Naive B cell (primary cell): ENCODE measurements around the gene NOC3L. TPM values are rescaled to one million over a fixed set of nuclear protein-coding genes. Genes with fewer than 3 reads are reported as not detected.
"Not testable (repeated sequence)": the region's sequence is repeated elsewhere in the genome, so short reads cannot be mapped to it uniquely, and the experiment has no call there.

Source experiments
- ATAC-seq, 2 donors: fragments of 150-1000 bp; cut with Tn5 transposase; 2 replicates each; pipeline ENCODE4 v1.10.0; 2021; ENCODE audit warnings: low read depth in 2 of 2, mild to moderate bottlenecking in 2 of 2, moderate library complexity in 2 of 2
- DNase-seq: peaks from one replicate; pipeline ENCODE4 v3.0.0; 2022
- H3K27ac Mint-ChIP-seq, 6 donors: one replicate each; pipeline ENCODE4 v1.8.0; 2020 to 2022; ENCODE audit warnings: mild to moderate bottlenecking in 6 of 6, mixed read lengths in 6 of 6, moderate library complexity in 5 of 6, inconsistent platforms in 2 of 6
- H3K27me3 Mint-ChIP-seq, 3 donors: one replicate each; pipeline ENCODE4 v1.8.0; 2021 to 2022; ENCODE audit warnings: mixed read lengths in 3 of 3, mild to moderate bottlenecking in 1 of 3
- H3K36me3 Mint-ChIP-seq, 2 donors: one replicate each; pipeline ENCODE4 v1.8.0; 2020 to 2022; ENCODE audit warnings: mixed read lengths in 2 of 2, inconsistent platforms in 1 of 2, mild to moderate bottlenecking in 1 of 2
- H3K4me1 Mint-ChIP-seq, 3 donors: one replicate each; pipeline ENCODE4 v1.8.0; 2020 to 2022; ENCODE audit warnings: mixed read lengths in 3 of 3, inconsistent platforms in 1 of 3, mild to moderate bottlenecking in 1 of 3, moderate library complexity in 1 of 3
- H3K4me3 Mint-ChIP-seq, 8 donors: one replicate each; pipeline ENCODE4 v1.8.0; 2020 to 2022; ENCODE audit warnings: mild to moderate bottlenecking in 8 of 8, mixed read lengths in 8 of 8, moderate library complexity in 8 of 8, inconsistent platforms in 2 of 8
- H3K9me3 Mint-ChIP-seq, 7 donors: one replicate each; pipeline ENCODE4 v1.8.0; 2020 to 2022; ENCODE audit warnings: mixed read lengths in 7 of 7, mild to moderate bottlenecking in 5 of 7, inconsistent platforms in 2 of 7, moderate library complexity in 1 of 7
- polyA plus RNA-seq, 6 donors: library from polyadenylated mRNA; unstranded; fragments of 300-500 nt; fragmentation: Illumina TruSeq; gene quantifications; one replicate each; pipeline ENCODE4 v1.2.3, GENCODE V29; 2021; ENCODE audit warnings: low read depth in 6 of 6

Gene NOC3L
- polyA plus RNA-seq, 6 donors from 2014 or later = 21.7 to 38.6 (median 27.7) TPM

GRCh38 chr10:94351089-94351488 is 11.7 kb downstream of the NOC3L start:
- DNase-seq (no peak), ATAC-seq (no peak)
- no peaks in the 10 kb centered on the region for H3K27me3 Mint-ChIP-seq
- peak overlapping the region in 2 of 6 donors; percentile 15 to 28 for H3K27ac Mint-ChIP-seq
- H3K4me3 Mint-ChIP-seq = no peak overlapping the region
- peaks cover 20 to 22% of the 10 kb centered on the region in 2 donors for H3K36me3 Mint-ChIP-seq
- H3K4me1 Mint-ChIP-seq = peaks cover 3 to 11% (median 5%) of the 10 kb centered on the region in 3 donors
- H3K9me3 Mint-ChIP-seq = no peaks in the 10 kb centered on the region

- H3K4me3 Mint-ChIP-seq, H3K27me3 Mint-ChIP-seq, H3K9me3 Mint-ChIP-seq, DNase-seq, ATAC-seq: not testable (repeated sequence)
- H3K27ac Mint-ChIP-seq = peak overlapping the region in 2 of 6 donors; percentile 57 to 67
- H3K36me3 Mint-ChIP-seq = peaks cover 20 to 28% of the 10 kb centered on the region in 2 donors
- H3K4me1 Mint-ChIP-seq = peaks cover 3 to 11% (median 5%) of the 10 kb centered on the region in 3 donors
Measured at GRCh38 chr10:94350500-94350899, 12.2 kb downstream of the NOC3L start.

GRCh38 chr10:94349327-94349726 is 13.4 kb downstream of the NOC3L start:
- Mint-ChIP-seq H3K9me3 (no peaks in the 10 kb centered on the region), H3K4me3 (no peak overlapping the region), H3K4me1 (peaks cover 10 to 19% (median 14%) of the 10 kb centered on the region in 3 donors), H3K36me3 (peaks cover 20 to 31% of the 10 kb centered on the region in 2 donors), H3K27ac (peak overlapping the region in 2 of 6 donors; percentile 56 to 67), H3K27me3 (no peaks in the 10 kb centered on the region)
- ATAC-seq (no peak), DNase-seq (no peak)

- H3K27ac Mint-ChIP-seq = peak overlapping the region; percentile 73 to 96 (median 90)
- H3K27me3 Mint-ChIP-seq = no peaks in the 10 kb centered on the region
- DNase-seq (peak; percentile 51), ATAC-seq (peak; percentile 91 to 95)
- H3K4me3 Mint-ChIP-seq = peak overlapping the region; percentile 47 to 92 (median 76)
- H3K9me3 Mint-ChIP-seq = no peaks in the 10 kb centered on the region
- peaks cover 15 to 26% (median 20%) of the 10 kb centered on the region in 3 donors for H3K4me1 Mint-ChIP-seq
- H3K36me3 Mint-ChIP-seq = peaks cover 20 to 26% of the 10 kb centered on the region in 2 donors
Measured at GRCh38 chr10:94344522-94345122, 18.1 kb downstream of the NOC3L start.

- no peaks in the 10 kb centered on the region for H3K9me3 Mint-ChIP-seq
- H3K4me1 Mint-ChIP-seq = peaks cover 15 to 26% (median 20%) of the 10 kb centered on the region in 3 donors
- ATAC-seq (no peak), DNase-seq (no peak)
- H3K36me3 Mint-ChIP-seq = peaks cover 20 to 39% of the 10 kb centered on the region in 2 donors
- no peak overlapping the region for H3K4me3 Mint-ChIP-seq
- peak overlapping the region in 1 of 6 donors; percentile 61 for H3K27ac Mint-ChIP-seq
- H3K27me3 Mint-ChIP-seq = no peaks in the 10 kb centered on the region
Measured at GRCh38 chr10:94343151-94343550, 19.6 kb downstream of the NOC3L start.

- no peaks in the 10 kb centered on the region for H3K9me3 Mint-ChIP-seq
- H3K4me1 Mint-ChIP-seq = no peaks in the 10 kb centered on the region
- no peak overlapping the region for H3K27ac Mint-ChIP-seq
- H3K4me3 Mint-ChIP-seq = no peak overlapping the region
- DNase-seq = no peak
- no peaks in the 10 kb centered on the region for H3K27me3 Mint-ChIP-seq
- peaks cover 0 to 37% of the 10 kb centered on the region in 2 donors for H3K36me3 Mint-ChIP-seq
- no peak for ATAC-seq
Measured at GRCh38 chr10:94334857-94335256, 27.9 kb downstream of the NOC3L start.

GRCh38 chr10:94333051-94333450 is 29.7 kb downstream of the NOC3L start:
- Mint-ChIP-seq H3K27me3 (no peaks in the 10 kb centered on the region), H3K4me1 (no peaks in the 10 kb centered on the region), H3K4me3 (no peak overlapping the region), H3K36me3 (peaks cover 0 to 22% of the 10 kb centered on the region in 2 donors), H3K9me3 (no peaks in the 10 kb centered on the region), H3K27ac (peak overlapping the region in 1 of 6 donors; percentile 49)
- DNase-seq = no peak
- ATAC-seq = no peak

GRCh38 chr10:94328613-94329012 is 34.1 kb downstream of the NOC3L start:
- no peaks in the 10 kb centered on the region for H3K9me3 Mint-ChIP-seq
- no peak overlapping the region for H3K27ac Mint-ChIP-seq
- H3K27me3 Mint-ChIP-seq = no peaks in the 10 kb centered on the region
- DNase-seq = no peak
- H3K4me3 Mint-ChIP-seq = no peak overlapping the region
- no peaks in the 10 kb centered on the region for H3K4me1 Mint-ChIP-seq
- peaks cover 14 to 25% of the 10 kb centered on the region in 2 donors for H3K36me3 Mint-ChIP-seq
- no peak for ATAC-seq

- Mint-ChIP-seq H3K36me3 (peaks cover 19 to 27% of the 10 kb centered on the region in 2 donors), H3K4me3 (no peak overlapping the region), H3K4me1 (no peaks in the 10 kb centered on the region), H3K9me3 (no peaks in the 10 kb centered on the region), H3K27me3 (no peaks in the 10 kb centered on the region), H3K27ac (no peak overlapping the region)
- no peak for DNase-seq
- ATAC-seq = no peak
Measured at GRCh38 chr10:94327649-94328048, 35.1 kb downstream of the NOC3L start.

GRCh38 chr10:94324609-94325233 is 38.0 kb downstream of the NOC3L start:
- peaks cover 19 to 21% of the 10 kb centered on the region in 2 donors for H3K36me3 Mint-ChIP-seq
- no peaks in the 10 kb centered on the region for H3K4me1 Mint-ChIP-seq
- no peak overlapping the region for H3K4me3 Mint-ChIP-seq
- H3K9me3 Mint-ChIP-seq = no peaks in the 10 kb centered on the region
- ATAC-seq = no peak
- peak overlapping the region in 3 of 6 donors; percentile 15 to 52 (median 19) for H3K27ac Mint-ChIP-seq
- no peak for DNase-seq
- no peaks in the 10 kb centered on the region for H3K27me3 Mint-ChIP-seq

GRCh38 chr10:94320285-94320914 is 42.3 kb downstream of the NOC3L start:
- H3K4me1 Mint-ChIP-seq = no peaks in the 10 kb centered on the region
- peaks cover 16 to 19% of the 10 kb centered on the region in 2 donors for H3K36me3 Mint-ChIP-seq
- peak; percentile 35 for DNase-seq
- no peak overlapping the region for H3K4me3 Mint-ChIP-seq
- H3K27ac Mint-ChIP-seq = no peak overlapping the region
- H3K27me3 Mint-ChIP-seq = no peaks in the 10 kb centered on the region
- no peaks in the 10 kb centered on the region for H3K9me3 Mint-ChIP-seq
- peak; percentile 38 to 49 for ATAC-seq

- DNase-seq (no peak), ATAC-seq (no peak)
- Mint-ChIP-seq H3K9me3 (no peaks in the 10 kb centered on the region), H3K27ac (peak overlapping the region in 1 of 6 donors; percentile 20), H3K4me3 (no peak overlapping the region), H3K27me3 (peaks cover 8 to 10% (median 8%) of the 10 kb centered on the region in 3 donors), H3K4me1 (no peaks in the 10 kb centered on the region), H3K36me3 (no peaks in the 10 kb centered on the region)
Measured at GRCh38 chr10:94316560-94316959, 46.2 kb downstream of the NOC3L start.

- Mint-ChIP-seq H3K4me1 (no peaks in the 10 kb centered on the region), H3K4me3 (no peak overlapping the region)
- no peak for ATAC-seq
Measured at GRCh38 chr10:94315975-94316464, 46.7 kb downstream of the NOC3L start.

More at GRCh38 chr10:94315975-94316464, 46.7 kb downstream of the NOC3L start:
- H3K36me3 Mint-ChIP-seq = no peaks in the 10 kb centered on the region
- peaks cover 12 to 14% (median 13%) of the 10 kb centered on the region in 3 donors for H3K27me3 Mint-ChIP-seq
- DNase-seq = no peak
- H3K27ac Mint-ChIP-seq = no peak overlapping the region
- H3K9me3 Mint-ChIP-seq = no peaks in the 10 kb centered on the region
